HEK293T (cell line): ENCODE measurements around the gene DMD.

Source experiments
- ARNT ChIP-seq: fragments of 450-650 bp; IDR thresholded peaks from 2 replicates; pipeline ENCODE4 v1.6.1; 2017; ENCODE audit warnings: mild to moderate bottlenecking
- BHLHE40 ChIP-seq: fragments of 450-650 bp; IDR thresholded peaks from 2 replicates; pipeline ENCODE4 v1.6.1; 2016; ENCODE audit warnings: mild to moderate bottlenecking, moderate library complexity, borderline replicate concordance
- ELF4 ChIP-seq: fragments of 450-650 bp; IDR thresholded peaks from 2 replicates; pipeline ENCODE4 v1.6.1; 2017; ENCODE audit warnings: antibody characterized with exemption
- FOXA1 ChIP-seq: fragments of 450-650 bp; IDR thresholded peaks from 2 replicates; pipeline ENCODE4 v1.6.1; 2016; ENCODE audit warnings: mild to moderate bottlenecking
- FOXK2 ChIP-seq: fragments of 450-650 bp; IDR thresholded peaks from 2 replicates; pipeline ENCODE4 v1.6.1; 2016; ENCODE audit warnings: mild to moderate bottlenecking
- FOXM1 ChIP-seq: fragments of 450-650 bp; IDR thresholded peaks from 2 replicates; pipeline ENCODE4 v1.6.1; 2017; ENCODE audit warnings: mild to moderate bottlenecking, borderline replicate concordance
- HDGF ChIP-seq: fragments of 450-650 bp; IDR thresholded peaks from 2 replicates; pipeline ENCODE4 v1.6.1; 2017; ENCODE audit warnings: antibody characterized with exemption, borderline replicate concordance
- L3MBTL2 ChIP-seq: fragments of 450-650 bp; conservative IDR thresholded peaks from 2 replicates; pipeline ENCODE4 v1.6.1; 2016; ENCODE audit warnings: mild to moderate bottlenecking
- LEF1 ChIP-seq: fragments of 450-650 bp; IDR thresholded peaks from 2 replicates; pipeline ENCODE4 v1.6.1; 2017; ENCODE audit warnings: mild to moderate bottlenecking, borderline replicate concordance
- NFRKB ChIP-seq: fragments of 450-650 bp; IDR thresholded peaks from 2 replicates; pipeline ENCODE4 v1.6.1; 2016; ENCODE audit warnings: mild to moderate bottlenecking, moderate library complexity
- PKNOX1 ChIP-seq: fragments of 450-650 bp; IDR thresholded peaks from 2 replicates; pipeline ENCODE4 v1.6.1; 2016
- SP1 ChIP-seq: fragments of 450-650 bp; IDR thresholded peaks from 2 replicates; pipeline ENCODE4 v1.6.1; 2017
- TARDBP ChIP-seq: fragments of 450-650 bp; IDR thresholded peaks from 2 replicates; pipeline ENCODE4 v1.6.1; 2016

- TF ChIP-seq HDGF: no peak
- no peak for TF ChIP-seq ARNT
- no peak for TF ChIP-seq BHLHE40
- TF ChIP-seq LEF1: no peak
- TF ChIP-seq L3MBTL2: no peak
- no peak for TF ChIP-seq FOXK2
- no peak for TF ChIP-seq SP1
- no peak for TF ChIP-seq FOXM1
- no peak for TF ChIP-seq ELF4
- no peak for TF ChIP-seq NFRKB
- no peak for TF ChIP-seq PKNOX1
- no peak for TF ChIP-seq TARDBP
- no peak for TF ChIP-seq FOXA1
Measured at GRCh38 chrX:31487951-31488350, 1723.4 kb downstream of the DMD start.
